ENCODE results near the gene MLF2.
"Not testable (repeated sequence)": the region's sequence is repeated elsewhere in the genome, so short reads cannot be mapped to it uniquely, and the experiment has no call there.

Gene MLF2

GRCh38 chr12:6765048-6765633, 12.2 kb upstream of the MLF2 start:
- no peak for DNase-seq (ENCODE audit: low read depth)

GRCh38 chr12:6764011-6764828, 11.3 kb upstream of the MLF2 start:
- DNase-seq (ENCODE audit: low read depth), result no peak

- DNase-seq (ENCODE audit: low read depth), result no peak
Observed at GRCh38 chr12:6763380-6763779, 10.4 kb upstream of the MLF2 start.

GRCh38 chr12:6759741-6760140, 6.8 kb upstream of the MLF2 start:
- no peak for DNase-seq (ENCODE audit: low read depth)

GRCh38 chr12:6758506-6759095, 5.7 kb upstream of the MLF2 start:
- no peak for DNase-seq (ENCODE audit: low read depth)

GRCh38 chr12:6757028-6757690, 4.2 kb upstream of the MLF2 start:
- DNase-seq (ENCODE audit: low read depth), result no peak

- DNase-seq (ENCODE audit: low read depth), result no peak
Observed at GRCh38 chr12:6754411-6754810, 1.5 kb upstream of the MLF2 start.

GRCh38 chr12:6753772-6754356, 923 bp upstream of the MLF2 start:
- no peak for DNase-seq (ENCODE audit: low read depth)

GRCh38 chr12:6752167-6752920, 597 bp downstream of the MLF2 start:
- no peak for DNase-seq (ENCODE audit: low read depth)

GRCh38 chr12:6751767-6752166, 1.2 kb downstream of the MLF2 start:
- no peak for DNase-seq (ENCODE audit: low read depth)

GRCh38 chr12:6750506-6750905, 2.4 kb downstream of the MLF2 start:
- DNase-seq (ENCODE audit: low read depth), result no peak

GRCh38 chr12:6748761-6749160, 4.2 kb downstream of the MLF2 start:
- DNase-seq (ENCODE audit: low read depth), result no peak

GRCh38 chr12:6747216-6747615, 5.7 kb downstream of the MLF2 start:
- no peak for DNase-seq (ENCODE audit: low read depth)

GRCh38 chr12:6745741-6746525, 7.0 kb downstream of the MLF2 start:
- no peak for DNase-seq (ENCODE audit: low read depth)

- DNase-seq (ENCODE audit: low read depth), result not testable (repeated sequence)
Observed at GRCh38 chr12:6743300-6743699, 9.6 kb downstream of the MLF2 start.

- no peak for DNase-seq (ENCODE audit: low read depth)
Observed at GRCh38 chr12:6742834-6743233, 10.1 kb downstream of the MLF2 start.

GRCh38 chr12:6742080-6742479, 10.9 kb downstream of the MLF2 start:
- DNase-seq (ENCODE audit: low read depth), result not testable (repeated sequence)

- DNase-seq (ENCODE audit: low read depth), result no peak
Observed at GRCh38 chr12:6736754-6737153, 16.2 kb downstream of the MLF2 start.

- DNase-seq (ENCODE audit: low read depth), result no peak
Observed at GRCh38 chr12:6735448-6736191, 17.3 kb downstream of the MLF2 start.

Data from stimulated activated CD8-positive, alpha-beta memory T cell treated with anti-CD3 and anti-CD28 coated beads, Interleukin-7, amount 100 ng/mL, for 24 hours (primary cell).